ENCODE results near the gene GARIN5A.
"Not testable (repeated sequence)": the region's sequence is repeated elsewhere in the genome, so short reads cannot be mapped to it uniquely, and the experiment has no call there.

GARIN5A gene

DNA sequence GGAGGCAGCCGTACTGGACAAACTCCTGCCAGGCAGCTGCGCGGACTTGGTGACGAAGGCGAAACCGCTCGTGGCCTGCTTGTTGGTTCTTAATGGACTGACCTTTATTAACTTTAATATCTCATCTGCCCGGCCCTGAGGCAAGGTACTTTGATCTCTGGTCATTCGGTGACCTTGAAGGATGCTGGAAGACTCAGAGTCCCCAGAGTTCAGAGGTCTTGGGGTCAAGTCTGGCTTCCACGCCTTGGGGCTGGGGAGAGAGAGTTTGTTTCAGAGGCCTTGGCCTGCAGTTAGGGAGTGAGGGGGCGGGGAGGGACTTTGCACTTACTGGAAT, 10.0 kb downstream of the GARIN5A start:
- in situ Hi-C loops (cut with MboI; ENCODE audit: low sequenced_read_pairs), result no loop called here

- in situ Hi-C loops (cut with MboI; ENCODE audit: low sequenced_read_pairs), result no loop called here
Observed at GRCh38 chr19:50465986-50466705, 10.5 kb downstream of the GARIN5A start.

DNA sequence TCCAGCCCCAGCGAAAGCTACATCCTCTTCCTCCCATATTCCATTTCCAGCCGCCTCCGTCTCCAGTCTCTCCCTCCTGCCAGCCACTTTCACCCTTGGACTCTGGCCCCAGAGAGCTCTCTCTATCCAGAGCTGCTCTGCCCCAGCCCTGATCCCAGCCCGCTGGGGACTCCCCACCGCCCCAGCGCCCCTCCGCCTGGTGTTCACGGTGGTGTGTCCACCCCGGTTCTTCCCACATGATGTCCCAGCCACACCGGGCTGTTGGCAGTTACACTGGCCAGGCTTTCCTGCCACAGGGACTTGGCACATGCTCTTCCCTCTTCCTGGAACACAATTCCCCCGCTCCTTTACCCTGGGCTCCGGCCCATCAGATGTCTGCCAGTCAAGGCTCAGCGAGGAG, 11.6 kb downstream of the GARIN5A start:
- in situ Hi-C loops (cut with MboI; ENCODE audit: low sequenced_read_pairs), result no loop called here

GRCh38 chr19:50464348-50464747, 12.3 kb downstream of the GARIN5A start:
- in situ Hi-C loops (cut with MboI; ENCODE audit: low sequenced_read_pairs), result no loop called here

DNA sequence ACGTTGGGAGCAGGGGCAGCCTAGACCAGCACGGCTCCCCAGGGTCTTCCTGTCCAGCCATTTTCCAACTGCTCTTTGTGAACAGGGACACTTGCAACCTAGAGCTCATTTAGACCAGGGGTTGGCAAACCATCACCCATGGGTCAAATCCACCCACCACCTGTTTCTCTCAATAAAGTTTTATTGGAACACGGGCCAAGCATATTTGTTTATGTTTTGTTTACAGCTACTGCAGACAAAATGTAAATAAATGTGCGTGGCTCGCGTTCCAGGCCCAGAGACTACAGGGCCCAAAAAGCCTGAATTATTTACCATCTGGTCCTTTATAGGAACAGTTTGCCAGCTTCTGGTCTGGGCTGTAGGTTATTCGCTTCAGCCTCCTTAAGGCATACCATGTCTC, 13.7 kb downstream of the GARIN5A start:
- in situ Hi-C loops (cut with MboI; ENCODE audit: low sequenced_read_pairs), result no loop called here

DNA sequence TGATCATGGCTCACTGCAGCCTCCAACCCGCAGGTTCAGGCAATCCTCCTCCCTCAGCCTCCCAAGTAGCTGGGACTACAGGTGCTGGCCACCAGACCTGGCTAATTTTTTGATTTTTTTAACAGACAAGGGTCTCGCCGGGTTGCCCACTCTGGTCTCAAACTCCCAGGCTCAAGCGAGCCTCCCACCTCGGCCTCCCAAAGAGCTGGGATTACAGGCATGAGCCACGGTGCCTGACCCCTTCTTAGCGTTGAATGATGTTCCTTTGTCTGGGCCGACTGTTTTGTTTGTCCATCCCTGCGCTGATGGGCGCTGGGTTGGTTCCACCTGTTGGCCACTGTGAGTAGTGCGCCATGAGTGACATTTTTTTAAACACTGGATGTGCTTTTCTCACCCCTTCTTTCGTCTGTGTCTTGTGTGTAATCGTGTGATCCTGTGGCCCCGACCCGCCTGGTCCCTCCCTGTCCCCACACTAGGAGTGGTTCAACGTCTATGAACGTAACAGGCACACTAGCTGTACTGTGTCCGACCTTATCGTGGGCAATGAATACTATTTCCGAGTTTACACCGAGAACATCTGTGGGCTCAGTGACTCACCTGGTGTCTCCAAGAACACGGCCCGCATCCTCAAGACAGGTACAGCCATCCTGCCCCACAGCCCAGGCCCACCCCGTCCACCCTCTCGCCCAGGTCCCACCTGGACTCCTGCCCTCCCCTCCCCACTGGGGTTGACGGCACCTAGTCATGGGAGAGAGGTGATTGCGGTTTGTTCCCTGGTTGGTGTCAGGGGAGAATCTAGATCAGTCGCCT, 15.4 kb downstream of the GARIN5A start:
- in situ Hi-C loops (cut with MboI; ENCODE audit: low sequenced_read_pairs), result no loop called here

- in situ Hi-C loops (cut with MboI; ENCODE audit: low sequenced_read_pairs), result no loop called here
Observed at GRCh38 chr19:50460161-50460765, 16.4 kb downstream of the GARIN5A start.

GRCh38 chr19:50459638-50460037, 17.0 kb downstream of the GARIN5A start:
- in situ Hi-C loops (cut with MboI; ENCODE audit: low sequenced_read_pairs), result no loop called here

GRCh38 chr19:50459067-50459456, 17.6 kb downstream of the GARIN5A start:
- in situ Hi-C loops (cut with MboI; ENCODE audit: low sequenced_read_pairs), result no loop called here

DNA sequence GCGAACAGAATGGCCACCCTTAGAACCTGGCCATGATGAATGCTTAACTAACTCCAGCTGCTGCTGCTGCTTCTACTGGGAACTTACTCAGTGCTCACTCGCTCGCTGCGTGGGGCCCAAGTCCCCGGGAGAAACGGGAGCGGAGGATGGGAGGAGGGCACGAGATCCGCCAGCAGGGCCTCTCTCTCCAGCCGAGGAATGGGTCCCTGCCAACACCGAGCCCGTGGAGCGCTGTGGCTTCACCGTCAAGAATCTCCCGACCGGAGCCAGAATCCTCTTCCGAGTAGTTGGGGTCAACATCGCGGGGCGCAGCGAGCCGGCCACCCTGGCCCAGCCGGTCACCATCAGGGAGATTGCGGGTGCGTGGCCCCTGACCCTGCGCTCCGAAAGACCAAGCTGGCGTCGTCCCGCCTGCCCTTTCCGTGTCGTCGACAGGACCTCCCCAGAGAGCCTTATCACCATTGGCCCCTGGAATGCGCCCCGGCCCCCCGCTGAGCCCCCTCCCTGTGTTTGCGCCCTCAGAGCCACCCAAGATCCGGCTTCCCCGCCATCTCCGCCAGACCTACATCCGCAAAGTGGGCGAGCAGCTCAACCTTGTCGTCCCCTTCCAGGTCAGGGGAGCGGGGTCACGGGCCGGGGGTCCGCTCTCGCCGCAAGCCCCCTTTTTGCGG, 18.1 kb downstream of the GARIN5A start:
- in situ Hi-C loops (cut with MboI; ENCODE audit: low sequenced_read_pairs), result no loop called here

GRCh38 chr19:50457300-50457699, 19.3 kb downstream of the GARIN5A start:
- in situ Hi-C loops (cut with MboI; ENCODE audit: low sequenced_read_pairs), result no loop called here

GRCh38 chr19:50455992-50456391, 20.7 kb downstream of the GARIN5A start:
- in situ Hi-C loops (cut with MboI; ENCODE audit: low sequenced_read_pairs), result no loop called here

GRCh38 chr19:50453243-50453642, 23.4 kb downstream of the GARIN5A start:
- in situ Hi-C loops (cut with MboI; ENCODE audit: low sequenced_read_pairs), result no loop called here

GRCh38 chr19:50451223-50451534, 25.5 kb downstream of the GARIN5A start:
- in situ Hi-C loops (cut with MboI; ENCODE audit: low sequenced_read_pairs), result no loop called here

- in situ Hi-C loops (cut with MboI; ENCODE audit: low sequenced_read_pairs), result no loop called here
Observed at GRCh38 chr19:50450369-50451222, 26.1 kb downstream of the GARIN5A start.

- in situ Hi-C loops (cut with MboI; ENCODE audit: low sequenced_read_pairs), result no loop called here
Observed at GRCh38 chr19:50449236-50449899, 27.3 kb downstream of the GARIN5A start.

- in situ Hi-C loops (cut with MboI; ENCODE audit: low sequenced_read_pairs), result no loop called here
Observed at GRCh38 chr19:50447750-50448149, 28.9 kb downstream of the GARIN5A start.

- in situ Hi-C loops (cut with MboI; ENCODE audit: low sequenced_read_pairs), result no loop called here
Observed at GRCh38 chr19:50447053-50447452, 29.6 kb downstream of the GARIN5A start.

- in situ Hi-C loops (cut with MboI; ENCODE audit: low sequenced_read_pairs), result no loop called here
Observed at GRCh38 chr19:50444059-50444458, 32.6 kb downstream of the GARIN5A start.

- in situ Hi-C loops (cut with MboI; ENCODE audit: low sequenced_read_pairs), result not testable (repeated sequence)
Observed at GRCh38 chr19:50439130-50439529, 37.5 kb downstream of the GARIN5A start.
